K562 (cell line): ENCODE results near the gene XKR7. TPM values are rescaled to one million over a fixed set of nuclear protein-coding genes. Genes with fewer than 3 reads are reported as not detected.

Experiments
- ATAC-seq: fragments of 200-7000 bp; cut with Tn5 transposase; 3 replicates; pipeline ENCODE4 v1.9.1; 2020; ENCODE audit warnings: moderate library complexity
- BruUV-seq: library from RNA; stranded (reverse); fragments of 400-500 nt; replicated peaks from 2 replicates; lab custom pipeline; 2021; lab: Mats Ljungman, UMichigan
- CTCF ChIA-PET: fragments of 300-600 bp; formaldehyde crosslinking; extraction: SDS; loops from one replicate; lab custom pipeline; 2021; ENCODE audit warnings: low intra/inter-chr PET ratio; lab: Yijun Ruan, JAX
- POLR2A ChIA-PET: fragments of 300-600, 350-650 bp; sonication (Branson Sonifier 250); formaldehyde crosslinking; extraction: SDS; loops from one replicate; lab custom pipeline; 2021; ENCODE audit warnings: antibody characterized with exemption, inconsistent platforms; lab: Yijun Ruan, JAX
- DNase-seq, 4 experiments: peaks; one replicate each; pipeline versions ENCODE4 v3.0.0 to v3.0.0-alpha.2; 2011 to 2018; ENCODE audit warnings: low spot score in 3 of 4, mixed read lengths in 3 of 4; ENCODE audit errors: extremely low read depth in 1 of 4
- FAIRE-seq: peaks from 2 replicates; lab custom pipeline; 2011; peaks lifted over from hg19 to GRCh38; lab: Jason Lieb, UNC
- H2AFZ ChIP-seq: 2 replicates; pipeline ENCODE4 v1.6.0; 2011; ENCODE audit warnings: low read depth, low read length, control low read depth, inconsistent platforms
- H3K27ac ChIP-seq: fragments of 200-600 bp; 3 replicates; pipeline ENCODE4 v1.8.0; 2011; ENCODE audit warnings: low read depth, mild to moderate bottlenecking, control low read depth, inconsistent platforms, low read length, moderate library complexity, mixed read lengths; ENCODE audit errors: extremely low read depth
- H3K27me3 ChIP-seq, 2 experiments: fragments of 300-600 bp in 1 of 2; 2 replicates in 1 of 2; 3 replicates in 1 of 2; pipeline versions ENCODE4 v1.6.0 to v1.8.0; 2011; ENCODE audit warnings: inconsistent platforms in 2 of 2, low read length in 2 of 2, mild to moderate bottlenecking in 1 of 2, mixed read lengths in 1 of 2, moderate library complexity in 1 of 2; ENCODE audit not compliant: control insufficient read depth in 2 of 2, insufficient read depth in 2 of 2
- H3K36me3 ChIP-seq: fragments of 300-600 bp; 3 replicates; pipeline ENCODE4 v1.8.0; 2011; ENCODE audit warnings: mild to moderate bottlenecking, low read length, inconsistent platforms; ENCODE audit not compliant: control insufficient read depth, insufficient read depth
- H3K4me1 ChIP-seq, 2 experiments: fragments of 200-600 bp in 1 of 2; replicated peaks in 1 of 2; 2 replicates in 1 of 2; 3 replicates in 1 of 2; pipeline versions ENCODE4 v1.5.1 to v1.8.0; 2011; ENCODE audit warnings: inconsistent platforms in 2 of 2, low read length in 2 of 2, mild to moderate bottlenecking in 1 of 2, mixed read lengths in 1 of 2, moderate library complexity in 1 of 2; ENCODE audit not compliant: control insufficient read depth in 2 of 2, insufficient read depth in 2 of 2
- H3K4me2 ChIP-seq: 2 replicates; pipeline ENCODE4 v1.6.1; 2011; ENCODE audit warnings: low read length, control low read depth, inconsistent platforms, mixed read lengths; ENCODE audit not compliant: insufficient read depth
- H3K4me3 ChIP-seq: fragments of 200-600 bp; sonication (generic), shearing (Covaris generic); 2 replicates; pipeline ENCODE4 v1.5.1; 2016; ENCODE audit warnings: control low read depth, inconsistent platforms
- H3K79me2 ChIP-seq: fragments of 200-600 bp; 3 replicates; pipeline ENCODE4 v1.8.0; 2011; ENCODE audit warnings: low read length, inconsistent platforms; ENCODE audit not compliant: control insufficient read depth, insufficient read depth
- H3K9ac ChIP-seq, 2 experiments: 2 replicates each; pipeline versions ENCODE4 v1.6.0 to v1.6.1; 2011; ENCODE audit warnings: low read depth in 2 of 2, low read length in 2 of 2, control low read depth in 1 of 2, inconsistent platforms in 1 of 2, mild to moderate bottlenecking in 1 of 2, mixed read lengths in 1 of 2; ENCODE audit not compliant: insufficient read depth in 1 of 2
- H3K9me1 ChIP-seq: one replicate; pipeline ENCODE4 v1.6.0; 2011; ENCODE audit warnings: inconsistent platforms, mild to moderate bottlenecking, low read length, moderate library complexity; ENCODE audit not compliant: control insufficient read depth, insufficient read depth
- H3K9me3 ChIP-seq: replicated peaks from 2 replicates; pipeline ENCODE4 v1.5.1; 2011; ENCODE audit warnings: low read depth, low read length, inconsistent platforms; ENCODE audit not compliant: control insufficient read depth, insufficient read depth
- H4K20me1 ChIP-seq: replicated peaks from 2 replicates; pipeline ENCODE4 v1.6.1; 2011; ENCODE audit warnings: low read length, inconsistent platforms, mixed read lengths; ENCODE audit not compliant: control insufficient read depth, insufficient read depth
- BHLHE40 ChIP-seq: IDR thresholded peaks from 2 replicates; pipeline ENCODE4 v1.6.1; 2011; ENCODE audit warnings: low read length, improper control_type of control experiment
- E2F1 ChIP-seq: sonication (generic); formaldehyde crosslinking; IDR thresholded peaks from 2 replicates; pipeline ENCODE4 v1.8.1; 2023; ENCODE audit warnings: mild to moderate bottlenecking, missing genetic modification reagents, moderate library complexity
- IRF2 ChIP-seq: sonication (generic); formaldehyde crosslinking; IDR thresholded peaks from 2 replicates; pipeline ENCODE4 v1.8.1; 2022; ENCODE audit warnings: mild to moderate bottlenecking, missing genetic modification reagents
- KHSRP ChIP-seq: fragments of 450-650 bp; IDR thresholded peaks from 2 replicates; pipeline ENCODE4 v1.6.1; 2017
- NELFE ChIP-seq: IDR thresholded peaks from 2 replicates; pipeline ENCODE4 v1.6.1; 2011; ENCODE audit warnings: mild to moderate bottlenecking; ENCODE audit not compliant: insufficient read depth, insufficient read length
- TOE1 ChIP-seq, 2 experiments: fragments of 450-650 bp in 1 of 2; sonication (generic) in 1 of 2; formaldehyde crosslinking in 1 of 2; IDR thresholded peaks; 2 replicates each; pipeline versions ENCODE4 v1.7.1 to v1.8.0; 2016 to 2022; ENCODE audit warnings: borderline replicate concordance in 2 of 2, mild to moderate bottlenecking in 2 of 2, antibody characterized with exemption in 1 of 2, inconsistent platforms in 1 of 2, low read depth in 1 of 2, missing genetic modification reagents in 1 of 2, moderate library complexity in 1 of 2
- XRCC5 ChIP-seq: fragments of 200-400 bp; formaldehyde crosslinking; IDR thresholded peaks from 2 replicates; pipeline ENCODE4 v1.6.1; 2017; ENCODE audit warnings: low read depth, mild to moderate bottlenecking, low read length
- ZBTB33 ChIP-seq: sonication (generic); formaldehyde crosslinking; IDR thresholded peaks from 2 replicates; pipeline ENCODE4 v1.8.1; 2023; ENCODE audit warnings: mild to moderate bottlenecking, missing genetic modification reagents
- ZNF592 ChIP-seq: fragments of 450-650 bp; IDR thresholded peaks from 2 replicates; pipeline ENCODE4 v1.6.1; 2017; ENCODE audit warnings: antibody characterized with exemption, mild to moderate bottlenecking
- WGBS: fragments of 100-300 bp; shearing (Covaris generic); methylation state at CpG from one replicate; pipeline ENCODE4 v1.1.6; 2016; ENCODE audit warnings: low coverage, mixed read lengths; ENCODE audit not compliant: insufficient coverage; ENCODE audit errors: missing lambda C conversion rate; 5-methylcytosine and 5-hydroxymethylcytosine counted together
- in situ Hi-C: fragments of 300-500 bp; cut with MboI; formaldehyde crosslinking; loops from 4 replicates; pipeline ENCODE4 v1.15.0; 2018; ENCODE audit warnings: inconsistent platforms, mixed read lengths
- intact Hi-C: fragments of 100-400 bp; cut with micrococcal nuclease; formaldehyde crosslinking; loops from 2 replicates; pipeline ENCODE4 v1.14.2; 2022
- polyA plus RNA-seq, 8 experiments: library from polyadenylated mRNA; depleted of rRNA in 4 of 8; stranded (reverse) in 5 of 8; unstranded in 3 of 8; fragments of >200 nt; fragmentation: Nextera tagmentation in 2 of 8; fragmentation: Illumina TruSeq in 1 of 8; extraction: Ambion mirVana in 2 of 8; extraction: Trizol in 1 of 8; gene quantifications; 2 replicates each; pipeline versions ENCODE4 v1.2.1 to v1.2.3, GENCODE V29; 2011 to 2014; ENCODE audit warnings: inconsistent platforms in 1 of 8, missing spikeins in 1 of 8
- total RNA-seq, 7 experiments: library from RNA; depleted of rRNA in 6 of 7; stranded (reverse); fragments of >200 nt in 6 of 7; fragmentation: Illumina TruSeq in 2 of 7; extraction: Trizol in 2 of 7; gene quantifications; 2 replicates each; pipeline versions ENCODE4 v1.2.1 to v1.2.3, GENCODE V29; 2011 to 2021; ENCODE audit warnings: low replicate concordance in 1 of 7

Gene XKR7
- total and polyA plus RNA-seq, 9 of the 15 experiments (the other 6 are each of a cell fraction or from before 2014, with no cell fraction given) = 0.02 TPM; not detected in 8

- TF ChIP-seq E2F1 (CRISPR knock-in tag) (no peak), XRCC5 (no peak), BHLHE40 (no peak), ZBTB33 (no peak)
These were observed 22.6 kb upstream of the XKR7 start (continued) for GRCh38 chr20:31945319-31945718.

GRCh38 chr20:31945785-31946184 lies 22.2 kb upstream of the XKR7 start:
- BruUV-seq = no TSS peak
- H3K4me1 ChIP-seq = peaks cover 12 to 13% of the 10 kb centered on the region in 2 experiments
- peaks cover 64% of the 10 kb centered on the region for H3K36me3 ChIP-seq
- ChIA-PET POLR2A (interaction anchor here (0.6 to 2.7 kb wide), 4 partner anchors 8 to 60 kb away, joined by 3 to 6 read pairs (median 3); no protein-coding TSS in a partner anchor), CTCF (no interaction called here)
- no peak for FAIRE-seq
- ATAC-seq = no peak
- intact Hi-C loops = no loop called here
- H2AFZ ChIP-seq = no peak overlapping the region
- peaks cover 18% of the 10 kb centered on the region for H4K20me1 ChIP-seq
- peaks cover under 1% of the 10 kb centered on the region for H3K9me1 ChIP-seq
- peaks cover 10% of the 10 kb centered on the region for H3K9me3 ChIP-seq
- DNase-seq = no peak
- peaks cover 24% of the 10 kb centered on the region for H3K79me2 ChIP-seq
- TF ChIP-seq TOE1 (IDR thresholded peaks at IDR 0.05; ENCODE audit: borderline replicate concordance) (no peak), TOE1 (CRISPR knock-in tag; IDR thresholded peaks at IDR 0.05; ENCODE audit: borderline replicate concordance, low read depth) (no peak), ZNF592 (no peak), IRF2 (CRISPR knock-in tag) (no peak), NELFE (no peak), KHSRP (no peak)
- H3K27ac ChIP-seq = no peak overlapping the region
- no peak overlapping the region for H3K4me2 ChIP-seq
- 100% methylated on average over 4 of the region's 6 CpGs for WGBS
- in situ Hi-C loops = no loop called here
- no peak overlapping the region for H3K9ac ChIP-seq
- no peaks in the 10 kb centered on the region for H3K27me3 ChIP-seq
- H3K4me3 ChIP-seq = no peak overlapping the region
